Psoas muscle (tissue), 8 donors: Measurements from ENCODE around the gene DMXL2. TPM values are rescaled to one million over a fixed set of nuclear protein-coding genes. Genes with fewer than 3 reads are reported as not detected.

ENCODE experiments used
- ATAC-seq, 4 donors: fragments of 200-7000 bp; cut with Tn5 transposase; one replicate each; pipeline ENCODE4 v1.9.1; 2020; ENCODE audit warnings: moderate library complexity in 3 of 4, mild to moderate bottlenecking in 2 of 4
- DNase-seq, 2 donors: peaks; one replicate each; pipeline ENCODE4 v3.0.0-alpha.2; 2020
- H3K27ac ChIP-seq: fragments of 200-600 bp; one replicate; pipeline ENCODE4 v1.8.0; 2022
- H3K27me3 ChIP-seq, 3 donors: fragments of 200-600 bp in 1 of 3; one replicate each; pipeline versions ENCODE4 v1.6.1 to v1.8.0; 2013 to 2022; ENCODE audit warnings: low read length in 2 of 3, mild to moderate bottlenecking in 2 of 3, moderate library complexity in 1 of 3; ENCODE audit not compliant: insufficient read depth in 3 of 3
- H3K36me3 ChIP-seq, 2 donors: fragments of 200-600 bp in 1 of 2; one replicate each; pipeline versions ENCODE4 v1.6.1 to v1.8.0; 2013 to 2022; ENCODE audit warnings: low read depth in 1 of 2, mild to moderate bottlenecking in 1 of 2, moderate library complexity in 1 of 2; ENCODE audit not compliant: insufficient read depth in 1 of 2
- H3K4me1 ChIP-seq: fragments of 200-600 bp; one replicate; pipeline ENCODE4 v1.8.0; 2022
- H3K4me3 ChIP-seq: fragments of 200-600 bp; one replicate; pipeline ENCODE4 v1.8.0; 2022; ENCODE audit warnings: mild to moderate bottlenecking
- H3K9me3 ChIP-seq: fragments of 200-600 bp; one replicate; pipeline ENCODE4 v1.8.0; 2022
- CTCF ChIP-seq: fragments of 200-600 bp; IDR thresholded peaks from one replicate; pipeline ENCODE4 v1.8.0; 2022; ENCODE audit warnings: antibody characterized with exemption
- WGBS, 3 donors: extraction: QIAGEN DNeasy Blood & Tissue Kit; methylation state at CpG; one replicate each; pipeline versions ENCODE4 v1.1.6 to v1.1.7; 2013; 5-methylcytosine and 5-hydroxymethylcytosine counted together
- intact Hi-C, 2 donors: fragments of 100-400 bp; cut with DNase I; formaldehyde crosslinking; loops; one replicate each; pipeline versions ENCODE4 v1.11.0 to v1.14.2; 2022
- long read RNA-seq, 2 donors: library from polyadenylated mRNA; unstranded; transcript quantifications; one replicate each; pipeline ENCODE4 v2.0.0, GENCODE V29; 2021
- polyA plus RNA-seq, 3 donors: library from polyadenylated mRNA; stranded (reverse); fragments of 200-250 nt; gene quantifications; one replicate each; pipeline ENCODE4 v1.2.3, GENCODE V29; 2013
- total RNA-seq, 4 donors: library from RNA; stranded (reverse); fragmentation: NEBNext Ultra II Directional in 2 of 4; extraction: Animal tissue kit (Norgen Biotek cat#: 25700) in 2 of 4; gene quantifications; one replicate each; pipeline versions ENCODE4 v1.2.1 to v1.2.4, GENCODE V29; 2021 to 2023
- donor health status: healthy with polysubstance abuse.
- donor health status: DM: no; HTN: no; CAD: no; lungs with moderate emphysema.
- donor health status: Bipolar disorder and iron deficiency.
- donor health status: healthy.
- donor health status: DM: yes; HTN: yes; CAD: no.
- donor health status: DM: no; HTN: no; CAD: no.
- donor health status: DM: no; HTN: no; CAD: no.
- donor health status: DM: yes; HTN: yes; CAD: no.

The DMXL2 gene
- total RNA-seq (1 to 10 TPM; 1.9 to 3.3 (median 2.5) TPM), polyA plus RNA-seq (1 to 10 TPM; 2.9 to 8.0 (median 4.6) TPM)
- long read RNA-seq, donor 1 = 0 reads
- long read RNA-seq, donor 2, partial matches to known transcripts = 1 of 1 reads
- long read RNA-seq, donor 2, other reads (novel, unspliced or antisense) = 0 of 1 reads

- H3K27me3 ChIP-seq = no peaks in the 10 kb centered on the region
- peak within 1 kb of the TSS; percentile 90 for H3K4me3 ChIP-seq
- intact Hi-C loops = no loop called here
- H3K36me3 ChIP-seq = no peaks in the 10 kb centered on the region
- ATAC-seq = peak; percentile 80 to 88 (median 83)
- DNase-seq = peak; percentile 83 to 90
- H3K9me3 ChIP-seq = no peaks in the 10 kb centered on the region
- 0% methylated on average over 57 to 83 of the region's 83 CpGs for WGBS, 3 donors
- TF ChIP-seq CTCF = no peak
- H3K4me1 ChIP-seq = no peaks in the 10 kb centered on the region
- peak within 1 kb of the TSS; percentile 61 for H3K27ac ChIP-seq
These were observed at the start of gene DMXL2 for GRCh38 chr15:51622604-51623370. DMXL2 (minus strand) TSS chr15:51622771; CDS start chr15:51622545, 226 bp downstream.

- no peak overlapping the region for H3K4me3 ChIP-seq
- intact Hi-C loops = no loop called here
- no peak overlapping the region for H3K27ac ChIP-seq
- ATAC-seq (no peak), DNase-seq (no peak)
- no peaks in the 10 kb centered on the region for H3K4me1 ChIP-seq
- H3K27me3 ChIP-seq = peaks cover 0 to 4% (median 0%) of the 10 kb centered on the region in 3 donors
- no peaks in the 10 kb centered on the region for H3K36me3 ChIP-seq
- 12 to 23% (median 17%) methylated on average over 9 of the region's 9 CpGs for WGBS, 3 donors
- no peaks in the 10 kb centered on the region for H3K9me3 ChIP-seq
- TF ChIP-seq CTCF = no peak
These were observed 49.6 kb upstream of the DMXL2 start for GRCh38 chr15:51672155-51672687.

GRCh38 chr15:51669381-51669780 is 46.8 kb upstream of the DMXL2 start:
- 62 to 79% (median 67%) methylated on average over 2 of the region's 2 CpGs for WGBS, 3 donors
- no peaks in the 10 kb centered on the region for H3K4me1 ChIP-seq
- DNase-seq (no peak), ATAC-seq (no peak)
- peaks cover 0 to 4% (median 0%) of the 10 kb centered on the region in 3 donors for H3K27me3 ChIP-seq
- intact Hi-C loops = no loop called here
- no peak overlapping the region for H3K27ac ChIP-seq
- no peak overlapping the region for H3K4me3 ChIP-seq
- no peak for TF ChIP-seq CTCF
- H3K36me3 ChIP-seq = no peaks in the 10 kb centered on the region
- H3K9me3 ChIP-seq = no peaks in the 10 kb centered on the region

- Histone ChIP-seq H3K27ac (no peak overlapping the region), H3K9me3 (no peaks in the 10 kb centered on the region), H3K4me1 (no peaks in the 10 kb centered on the region), H3K27me3 (peaks cover 0 to 1% (median 0%) of the 10 kb centered on the region in 3 donors), H3K36me3 (no peaks in the 10 kb centered on the region), H3K4me3 (no peak overlapping the region)
- ATAC-seq (no peak), DNase-seq (no peak)
- no peak for TF ChIP-seq CTCF
- intact Hi-C loops = no loop called here
- 68 to 81% (median 77%) methylated on average over 5 of the region's 5 CpGs for WGBS, 3 donors
These were observed 45.9 kb upstream of the DMXL2 start for GRCh38 chr15:51668446-51668845.
